HG02938 (cell line): ENCODE measurements around the gene TNFAIP2.

ENCODE experiments used
- ATAC-seq: cut with Tn5 transposase; IDR thresholded peaks from one replicate; pipeline ENCODE4 v1.9.1; 2021; ENCODE audit warnings: mild to moderate bottlenecking, moderate library complexity; ENCODE audit not compliant: unreplicated experiment

Gene TNFAIP2

DNA sequence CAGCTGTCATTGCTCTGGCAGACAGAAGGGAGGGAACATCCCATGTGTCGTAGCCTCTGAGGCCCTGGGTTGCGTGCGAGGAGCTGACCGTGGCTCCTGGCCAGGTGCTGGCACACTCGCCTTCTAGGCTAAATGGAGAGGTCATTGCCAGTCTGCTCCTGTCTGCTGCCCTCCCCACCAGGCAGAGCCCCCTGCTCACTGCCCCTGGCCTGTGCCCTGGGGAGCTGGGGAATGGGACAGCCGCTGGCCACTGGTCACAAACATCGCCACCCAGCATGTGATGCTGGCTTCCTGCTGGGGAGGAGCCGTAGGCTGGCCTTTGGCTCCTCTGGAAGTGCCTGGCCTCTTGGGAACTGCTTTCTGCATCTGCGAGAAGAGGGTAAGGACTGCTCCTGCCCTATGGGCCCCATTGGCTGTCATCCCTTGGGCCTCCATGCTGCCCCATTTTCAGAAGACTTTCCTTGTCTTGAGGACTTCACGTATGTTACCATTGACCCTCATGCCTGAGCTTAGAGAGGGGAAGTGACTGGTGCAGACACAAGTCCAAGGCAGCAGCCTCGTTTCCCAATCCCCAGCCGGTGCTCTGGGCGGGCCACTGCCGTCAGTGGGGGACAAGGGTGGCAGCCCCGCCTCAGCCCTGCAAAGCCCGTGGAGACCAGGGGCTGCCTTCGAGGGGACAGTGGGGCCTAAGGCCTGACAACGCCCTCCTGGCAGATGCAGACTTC, 2.0 kb upstream of the TNFAIP2 start:
- ATAC-seq: no peak

DNA sequence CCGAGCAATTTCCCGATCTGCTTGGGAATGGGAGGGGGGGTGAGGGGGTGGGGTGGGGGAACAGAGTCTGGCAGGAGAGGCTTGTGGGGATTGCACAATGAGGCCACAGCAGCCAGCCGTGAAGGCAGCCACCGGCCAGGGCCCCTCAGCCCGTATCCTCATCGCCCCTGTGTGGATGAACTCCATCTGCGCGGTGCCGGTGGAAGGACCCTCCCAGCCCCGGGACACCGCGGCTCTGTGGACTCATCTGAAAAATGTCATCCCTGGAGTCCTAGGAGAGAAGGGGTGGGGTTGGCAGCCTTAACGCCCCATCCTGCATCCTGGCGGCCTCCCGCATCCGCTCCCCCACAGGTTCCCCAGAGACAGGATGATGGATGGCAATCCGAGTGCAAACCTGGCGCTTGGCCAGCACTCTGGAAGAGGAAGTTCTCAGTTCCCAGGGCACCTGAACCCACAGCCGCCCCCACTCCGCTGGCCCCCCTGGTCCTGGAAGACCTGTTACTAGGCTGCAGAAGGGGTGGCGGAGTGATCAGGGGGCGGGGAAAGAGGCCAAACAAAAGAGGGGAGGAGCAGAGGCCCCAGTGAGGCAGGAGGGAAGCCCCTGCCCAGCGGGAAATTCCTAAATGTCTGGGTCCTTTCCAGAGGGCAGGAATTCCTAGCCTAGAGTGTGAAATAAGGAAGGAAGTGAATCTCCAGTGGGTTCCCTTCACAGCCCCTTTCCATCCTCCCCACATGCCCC, 1.2 kb upstream of the TNFAIP2 start:
- ATAC-seq: no peak

DNA sequence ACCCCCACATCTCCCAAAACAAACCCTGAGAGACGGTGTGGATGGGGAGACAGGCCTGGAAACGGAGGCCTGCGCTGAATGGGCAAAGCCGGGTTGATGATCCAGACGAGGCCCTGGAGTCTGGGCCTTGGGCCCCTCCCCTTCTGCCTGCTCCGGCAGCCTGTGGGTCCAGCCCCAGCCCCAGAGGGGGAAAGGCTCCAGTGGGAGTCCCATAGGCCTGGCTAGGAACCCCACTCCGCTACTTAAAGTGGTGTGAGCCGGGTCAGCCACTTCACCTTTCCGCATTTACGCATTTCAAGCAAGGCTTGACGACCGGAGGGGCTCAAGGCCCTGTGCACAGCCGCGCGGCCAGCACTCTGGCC, 695 bp upstream of the TNFAIP2 start:
- no peak for ATAC-seq

DNA sequence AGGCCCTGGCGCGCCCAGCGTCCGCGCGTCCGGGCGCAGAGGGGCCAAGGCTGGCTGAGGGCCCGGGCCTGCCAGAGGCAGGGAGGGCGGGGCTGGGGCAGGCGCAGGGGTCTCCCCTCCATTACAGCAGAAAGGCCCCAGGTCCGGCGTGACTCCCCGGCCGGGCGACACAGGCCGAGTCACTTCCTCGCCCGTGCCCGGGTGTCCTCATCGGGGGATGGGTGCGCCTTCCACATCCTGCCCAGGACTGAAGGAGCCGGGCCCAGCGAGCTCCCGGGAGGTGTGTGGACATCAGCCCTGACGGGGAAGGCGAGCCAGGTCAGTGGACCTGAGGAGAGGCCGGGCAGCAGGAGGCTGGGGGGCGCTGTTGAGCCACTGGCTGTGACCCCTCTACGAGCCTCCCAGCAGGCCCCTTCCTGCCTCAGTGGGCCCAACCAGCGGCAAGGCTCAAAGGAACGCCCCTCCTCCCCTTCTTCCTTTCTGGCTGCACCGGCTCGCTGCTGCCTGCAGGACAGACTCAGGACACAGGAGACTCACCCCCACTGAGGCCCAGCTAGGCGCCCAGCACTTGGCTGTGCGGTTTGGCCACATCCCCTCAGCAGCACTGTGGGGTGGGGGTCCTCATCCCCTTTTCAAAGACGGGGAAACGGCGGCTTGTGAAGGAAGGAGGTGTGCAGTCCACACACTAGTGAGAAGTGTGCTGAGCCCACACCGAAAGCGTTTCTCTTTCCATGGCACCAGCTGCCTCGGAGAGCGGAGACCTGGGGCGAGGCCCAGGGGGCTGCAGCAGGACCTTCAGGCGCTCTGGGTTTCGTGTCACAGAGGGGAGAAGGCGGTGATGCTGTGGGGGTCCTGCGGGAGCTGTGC, 606 bp downstream of the TNFAIP2 start:
- no peak for ATAC-seq

DNA sequence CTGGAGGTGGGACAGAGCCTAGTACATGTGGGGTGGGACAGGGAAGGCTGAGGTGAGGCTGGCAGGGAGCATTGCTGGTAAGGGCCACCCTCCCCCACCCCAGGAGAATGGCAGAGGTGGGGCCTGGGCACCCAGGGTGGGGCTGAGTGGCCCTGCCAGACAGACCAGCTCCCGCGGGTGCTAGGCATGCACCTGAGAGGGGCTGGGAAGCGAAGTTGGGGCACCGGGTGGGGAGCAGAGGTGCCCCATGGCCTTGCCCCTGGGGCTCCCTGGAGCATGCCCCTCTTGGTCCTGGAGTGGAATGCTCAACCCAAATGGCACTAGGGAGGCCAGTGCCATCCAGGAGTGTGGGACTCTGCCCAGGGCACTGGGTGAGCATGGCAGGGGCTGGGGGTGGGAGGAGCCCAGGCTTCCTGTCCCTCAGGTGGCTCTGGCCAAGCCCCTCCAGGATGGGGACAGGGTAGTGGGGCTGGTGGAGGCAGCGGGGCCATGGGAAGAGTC, 1.3 kb downstream of the TNFAIP2 start:
- ATAC-seq: no peak

DNA sequence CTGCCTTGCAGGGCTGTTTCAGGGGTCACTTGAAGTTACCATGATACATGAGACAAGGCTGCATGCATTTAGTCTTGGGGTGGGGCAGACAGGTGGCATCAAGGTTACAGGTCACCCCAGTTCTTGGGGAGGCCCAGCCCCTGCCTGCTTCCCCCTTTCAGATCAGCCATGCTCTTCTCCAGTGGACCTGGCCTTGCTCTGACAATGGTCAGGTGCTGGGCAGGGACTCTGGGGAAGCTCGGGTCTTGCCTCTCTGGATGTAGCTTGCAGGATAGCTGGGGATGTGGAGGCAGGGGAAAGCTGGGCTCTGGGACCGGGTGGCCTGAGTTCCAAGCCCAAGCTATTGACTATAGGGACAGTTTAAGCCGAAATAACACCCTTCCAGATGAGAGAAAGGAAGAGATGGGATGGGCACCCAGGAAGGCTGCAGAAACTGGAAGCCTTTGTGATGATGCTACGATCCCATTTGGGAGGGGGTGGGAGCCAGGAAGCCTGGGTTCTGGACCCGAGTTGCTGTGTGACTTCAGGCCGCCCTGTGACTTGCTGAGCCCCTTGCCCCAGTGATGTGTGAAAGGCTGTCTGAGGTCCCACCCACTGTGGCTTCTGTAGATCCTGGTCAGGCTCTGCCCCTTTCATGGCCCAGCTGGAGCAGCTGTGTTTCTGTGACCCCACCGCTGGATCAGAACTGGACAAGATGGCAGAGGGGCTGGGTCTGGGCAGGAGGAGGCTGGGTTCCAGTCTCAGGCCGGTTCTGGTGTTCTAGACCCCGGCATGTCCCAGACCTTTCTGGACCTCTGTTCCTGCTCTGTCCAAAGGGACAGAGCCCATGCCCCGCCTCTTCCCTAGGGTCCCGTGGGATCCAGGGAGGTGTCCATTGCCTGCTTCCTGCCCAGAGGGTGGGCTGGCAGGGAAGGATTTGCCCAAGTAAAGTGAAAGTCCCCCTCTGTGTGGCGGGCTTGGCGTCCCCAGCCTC, 2.1 kb downstream of the TNFAIP2 start:
- ATAC-seq: no peak

DNA sequence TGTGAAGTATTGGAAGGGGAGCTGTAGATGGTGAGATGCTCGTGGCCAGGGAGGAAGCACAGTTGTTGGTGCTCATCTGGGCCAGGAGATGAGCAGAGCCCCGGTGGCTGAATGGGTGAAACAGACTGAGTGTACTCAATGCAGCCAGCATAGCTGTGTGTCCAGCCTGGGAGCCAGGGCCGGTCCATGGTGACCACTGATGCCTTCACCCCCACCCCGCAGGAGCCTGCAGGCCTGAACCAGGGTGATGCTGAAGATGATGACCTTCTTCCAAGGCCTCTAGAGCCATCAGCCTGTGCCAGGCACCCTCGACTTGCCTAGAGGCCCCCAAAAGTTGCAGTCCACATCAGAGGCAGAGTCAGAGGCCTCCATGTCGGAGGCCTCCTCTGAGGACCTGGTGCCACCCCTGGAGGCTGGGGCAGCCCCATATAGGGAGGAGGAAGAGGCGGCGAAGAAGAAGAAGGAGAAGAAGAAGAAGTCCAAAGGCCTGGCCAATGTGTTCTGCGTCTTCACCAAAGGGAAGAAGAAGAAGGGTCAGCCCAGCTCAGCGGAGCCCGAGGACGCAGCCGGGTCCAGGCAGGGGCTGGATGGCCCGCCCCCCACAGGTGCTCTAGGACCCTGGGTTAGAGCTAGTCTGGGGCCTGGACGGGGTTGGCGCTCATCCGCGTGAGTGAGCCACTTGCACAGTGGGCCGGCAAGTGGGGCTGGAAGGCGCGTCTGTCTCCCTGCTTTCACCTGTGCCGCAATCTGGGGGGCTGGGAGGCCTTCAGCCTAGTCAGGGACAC, 3.0 kb downstream of the TNFAIP2 start:
- ATAC-seq: no peak

DNA sequence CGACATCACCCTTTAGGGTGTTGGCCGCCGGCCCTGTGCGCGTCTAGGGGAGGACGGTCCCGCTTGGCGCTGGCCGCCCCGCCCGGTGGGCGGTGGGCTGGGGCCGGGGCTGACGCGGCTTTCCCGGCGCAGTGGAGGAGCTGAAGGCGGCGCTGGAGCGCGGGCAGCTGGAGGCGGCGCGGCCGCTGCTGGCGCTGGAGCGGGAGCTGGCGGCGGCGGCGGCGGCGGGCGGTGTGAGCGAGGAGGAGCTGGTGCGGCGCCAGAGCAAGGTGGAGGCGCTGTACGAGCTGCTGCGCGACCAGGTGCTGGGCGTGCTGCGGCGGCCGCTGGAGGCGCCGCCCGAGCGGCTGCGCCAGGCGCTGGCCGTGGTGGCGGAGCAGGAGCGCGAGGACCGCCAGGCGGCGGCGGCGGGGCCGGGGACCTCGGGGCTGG, 3.6 kb downstream of the TNFAIP2 start:
- no peak for ATAC-seq

DNA sequence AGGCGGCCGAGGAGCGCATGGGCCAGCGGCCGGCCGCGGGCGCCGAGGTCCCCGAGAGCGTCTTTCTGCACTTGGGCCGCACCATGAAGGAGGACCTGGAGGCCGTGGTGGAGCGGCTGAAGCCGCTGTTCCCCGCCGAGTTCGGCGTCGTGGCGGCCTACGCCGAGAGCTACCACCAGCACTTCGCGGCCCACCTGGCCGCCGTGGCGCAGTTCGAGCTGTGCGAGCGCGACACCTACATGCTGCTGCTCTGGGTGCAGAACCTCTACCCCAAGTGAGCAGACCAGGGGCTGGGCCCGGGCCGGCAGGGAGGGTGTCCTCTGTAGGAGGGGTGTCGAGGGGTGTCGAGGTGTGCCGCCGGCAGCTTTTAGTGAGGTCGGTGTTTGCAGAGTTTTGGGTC, 4.1 kb downstream of the TNFAIP2 start:
- ATAC-seq: no peak

DNA sequence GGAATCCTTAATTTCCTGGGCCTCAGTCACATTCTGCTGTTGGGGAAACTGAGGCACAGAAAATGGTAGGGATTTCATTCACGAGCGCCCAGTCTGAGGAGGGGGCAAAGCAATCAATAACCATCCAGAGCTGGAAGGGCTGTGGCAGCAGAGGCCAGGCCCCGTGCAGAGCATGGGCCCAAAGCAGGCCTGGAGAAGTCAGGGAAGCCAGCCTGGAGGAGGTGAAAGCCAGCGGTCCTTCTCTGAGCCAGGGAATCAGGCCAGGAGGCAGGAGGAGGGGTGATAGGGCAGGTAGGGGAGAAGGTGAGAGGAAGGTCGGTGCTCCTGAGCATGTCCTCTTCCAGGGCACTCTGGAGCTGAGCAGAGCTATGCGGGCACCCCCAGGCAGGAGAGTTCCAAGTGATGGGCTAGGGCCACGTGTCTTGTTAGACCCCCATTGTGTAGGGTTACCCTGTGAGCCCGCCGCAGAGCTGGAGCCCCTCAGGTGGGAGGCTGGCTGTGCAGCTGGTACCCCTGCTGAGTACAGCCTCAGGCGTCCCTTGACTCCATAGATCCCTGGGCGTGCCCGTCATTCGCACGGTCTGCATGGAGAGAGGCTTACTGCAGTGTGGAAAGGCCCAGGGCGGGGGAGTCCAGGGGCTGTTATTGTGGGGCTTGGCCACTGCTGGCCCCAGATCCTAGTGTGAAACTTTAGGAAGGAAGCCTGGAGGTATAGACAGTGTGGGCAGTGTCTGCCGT, 4.8 kb downstream of the TNFAIP2 start:
- ATAC-seq: no peak

DNA sequence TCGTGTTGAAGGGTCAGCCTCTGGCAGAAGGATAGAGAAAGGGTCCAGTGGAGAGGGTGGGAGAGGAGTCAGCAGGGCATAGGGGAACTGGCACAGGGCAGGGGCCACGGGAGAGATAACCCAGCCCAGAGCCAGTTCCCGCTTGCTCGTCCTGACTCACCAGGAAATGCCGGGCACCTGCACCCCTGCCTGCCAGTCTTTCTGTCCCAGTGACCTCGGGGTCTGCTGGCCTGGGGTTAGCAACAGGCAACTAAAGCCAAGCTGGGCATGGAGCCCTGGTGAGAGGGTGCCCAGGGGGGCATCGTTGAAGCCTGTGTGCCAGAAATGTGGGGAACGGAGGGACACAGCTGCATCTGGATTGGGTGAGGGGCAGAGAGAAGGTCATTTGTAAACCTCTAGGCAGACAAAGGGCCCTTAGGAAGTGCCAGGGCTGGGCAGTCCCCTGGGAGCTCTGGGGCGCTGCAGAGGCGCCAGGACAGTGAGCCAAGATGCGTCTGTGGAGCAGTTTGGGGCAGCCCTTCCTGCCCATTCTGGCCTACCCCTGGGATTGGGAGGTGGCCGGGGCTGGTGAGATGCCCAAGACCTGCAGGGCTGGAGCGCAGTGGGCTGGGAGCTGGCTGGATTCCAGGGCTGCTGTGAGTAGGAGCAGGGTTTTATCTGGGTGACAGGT, 5.5 kb downstream of the TNFAIP2 start:
- no peak for ATAC-seq

DNA sequence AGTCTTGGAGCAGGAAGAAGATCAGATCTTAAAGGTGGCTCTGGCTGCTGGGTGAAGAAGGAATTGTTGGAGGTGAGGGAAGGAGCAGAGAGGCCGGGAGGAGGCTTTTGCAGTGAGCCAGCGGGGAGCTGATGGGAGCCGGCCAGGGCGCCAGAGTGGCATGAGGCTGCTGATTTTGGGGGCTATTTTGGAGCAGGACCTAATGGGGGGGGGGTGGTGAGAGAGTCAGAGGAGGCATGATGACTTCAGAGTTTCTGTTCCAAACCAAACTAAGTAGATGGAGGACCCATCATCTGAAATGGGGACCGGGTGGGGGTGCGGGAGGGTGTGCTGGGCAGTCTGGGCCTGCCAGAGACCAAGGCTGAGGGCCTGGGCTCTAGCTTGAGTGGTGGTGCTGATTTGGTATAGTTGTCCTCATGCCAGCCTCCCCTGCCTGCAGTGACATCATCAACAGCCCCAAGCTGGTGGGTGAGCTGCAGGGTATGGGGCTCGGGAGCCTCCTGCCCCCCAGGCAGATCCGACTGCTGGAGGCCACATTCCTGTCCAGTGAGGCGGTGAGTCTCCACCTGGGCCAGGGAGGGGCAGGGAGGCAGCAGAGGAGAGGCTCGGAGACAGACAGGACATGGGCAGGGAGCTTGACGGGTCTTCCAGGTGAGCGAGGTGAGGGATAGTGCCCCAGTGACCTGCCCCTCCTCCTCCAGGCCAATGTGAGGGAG, 6.2 kb downstream of the TNFAIP2 start:
- no peak for ATAC-seq

DNA sequence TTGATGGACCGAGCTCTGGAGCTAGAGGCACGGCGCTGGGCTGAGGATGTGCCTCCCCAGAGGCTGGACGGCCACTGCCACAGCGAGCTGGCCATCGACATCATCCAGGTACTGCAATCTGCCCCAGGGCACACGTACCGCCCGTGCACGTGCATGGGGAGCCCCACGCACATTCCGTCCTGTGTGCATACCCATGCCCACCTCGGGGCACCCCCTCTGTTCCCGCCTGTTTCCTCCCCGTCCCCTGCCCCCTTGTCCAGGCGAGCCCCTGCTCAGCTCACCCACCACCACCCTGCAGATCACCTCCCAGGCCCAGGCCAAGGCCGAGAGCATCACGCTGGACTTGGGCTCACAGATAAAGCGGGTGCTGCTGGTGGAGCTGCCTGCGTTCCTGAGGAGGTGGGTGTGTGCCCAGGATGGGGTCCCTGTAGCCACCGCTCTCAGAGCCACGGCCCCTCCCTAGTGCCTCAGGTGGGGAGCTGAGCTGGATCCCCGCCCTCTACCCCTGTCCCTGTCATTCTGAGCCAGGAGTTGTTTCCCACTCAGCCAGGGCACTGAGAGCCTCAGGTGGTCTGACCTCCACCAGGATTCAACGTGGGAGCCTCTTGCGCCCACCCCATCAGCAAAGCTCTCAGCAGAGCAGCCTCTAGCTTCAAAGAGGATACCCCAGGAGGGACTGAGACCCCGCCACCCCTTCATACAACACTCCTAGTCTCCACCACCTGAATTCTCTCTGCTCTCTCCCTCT, 6.9 kb downstream of the TNFAIP2 start:
- no peak for ATAC-seq

DNA sequence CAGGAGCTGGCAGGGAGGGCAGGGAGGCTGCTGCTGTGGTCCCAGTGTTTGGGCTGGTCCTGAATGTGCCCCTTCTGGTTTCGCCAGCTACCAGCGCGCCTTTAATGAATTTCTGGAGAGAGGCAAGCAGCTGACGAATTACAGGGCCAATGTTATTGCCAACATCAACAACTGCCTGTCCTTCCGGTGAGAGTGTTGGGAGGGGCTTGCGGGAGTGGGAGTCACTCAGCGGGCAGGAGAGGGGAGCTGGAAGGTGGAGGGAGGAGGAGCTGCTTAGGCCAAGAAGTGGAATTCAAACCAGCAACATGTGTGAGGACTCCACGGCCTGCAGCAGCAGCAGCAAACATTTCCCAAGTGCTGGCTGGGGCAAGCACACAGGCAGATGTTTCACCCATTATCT, 7.7 kb downstream of the TNFAIP2 start:
- no peak for ATAC-seq

DNA sequence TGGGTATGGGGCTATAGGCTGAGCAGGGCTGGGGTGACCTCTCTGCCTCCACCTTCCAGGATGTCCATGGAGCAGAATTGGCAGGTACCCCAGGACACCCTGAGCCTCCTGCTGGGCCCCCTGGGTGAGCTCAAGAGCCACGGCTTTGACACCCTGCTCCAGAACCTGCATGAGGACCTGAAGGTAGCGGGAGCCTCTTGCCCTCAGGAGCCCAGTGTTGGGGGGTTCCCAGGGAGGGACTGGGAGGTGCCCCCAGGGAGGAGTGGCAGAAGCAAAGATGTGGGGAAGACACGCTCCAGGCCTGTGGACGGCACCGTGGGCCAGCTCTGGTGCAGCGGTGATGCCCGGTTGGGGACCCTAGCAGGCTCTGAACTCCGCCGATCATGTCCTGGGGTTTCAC, 8.3 kb downstream of the TNFAIP2 start:
- ATAC-seq: no peak

DNA sequence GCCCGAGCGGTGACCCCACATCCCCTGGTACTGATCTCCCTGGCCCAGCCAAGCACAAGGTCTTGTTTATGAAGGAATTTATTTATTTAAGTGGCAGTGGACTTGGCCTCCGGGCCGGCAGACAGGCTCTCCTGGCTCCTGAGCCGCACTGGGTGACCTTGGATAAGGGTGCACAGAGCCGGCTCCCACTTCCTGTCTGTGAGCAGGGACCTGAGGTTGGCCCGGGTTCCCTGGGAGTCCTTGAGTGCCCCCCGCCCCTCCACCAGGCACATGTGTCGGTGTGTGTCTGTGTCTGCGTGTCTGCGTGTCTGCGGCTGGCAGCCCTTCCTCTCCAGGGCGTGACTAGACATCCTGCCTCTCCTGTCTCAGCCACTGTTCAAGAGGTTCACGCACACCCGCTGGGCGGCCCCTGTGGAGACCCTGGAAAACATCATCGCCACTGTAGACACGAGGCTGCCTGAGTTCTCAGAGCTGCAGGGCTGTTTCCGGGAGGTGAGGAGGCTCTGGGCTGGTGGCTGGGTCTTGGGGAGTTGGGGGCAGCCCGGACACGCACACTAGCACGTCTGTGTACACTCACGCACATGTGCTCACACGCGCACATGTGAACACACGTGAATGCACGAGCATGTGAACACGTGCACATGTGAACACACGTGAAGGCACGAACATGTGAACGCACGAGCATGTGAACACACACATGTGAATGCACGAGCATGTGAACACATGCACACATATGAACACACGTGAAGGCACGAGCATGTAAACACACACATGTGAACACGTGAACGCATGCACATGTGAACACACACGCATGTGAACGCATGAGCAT, 9.3 kb downstream of the TNFAIP2 start:
- no peak for ATAC-seq
